Esophagus muscularis mucosa (tissue), 4 donors: ENCODE measurements around the gene IRAK2.

Experiments used
- EP300 ChIP-seq: sonication (generic); formaldehyde crosslinking; IDR thresholded peaks from one replicate; pipeline ENCODE4 v1.6.1; 2017; ENCODE audit warnings: antibody characterized with exemption
- POLR2A ChIP-seq: fragments of 450-650 bp; IDR thresholded peaks from one replicate; pipeline ENCODE4 v1.6.1; 2017; ENCODE audit warnings: antibody characterized with exemption, moderate library complexity, mild to moderate bottlenecking, low read depth
- TF ChIP-seq, protein P1 (sequence below), 3 experiments: fragments of 200-600 bp in 2 of 3; fragments of 450-650 bp in 1 of 3; sonication (generic) in 2 of 3; IDR thresholded peaks; one replicate each; pipeline ENCODE4 v1.5.1; 2017 to 2019; ENCODE audit warnings: antibody characterized with exemption in 3 of 3, mild to moderate bottlenecking in 2 of 3, moderate library complexity in 1 of 3

DNA sequence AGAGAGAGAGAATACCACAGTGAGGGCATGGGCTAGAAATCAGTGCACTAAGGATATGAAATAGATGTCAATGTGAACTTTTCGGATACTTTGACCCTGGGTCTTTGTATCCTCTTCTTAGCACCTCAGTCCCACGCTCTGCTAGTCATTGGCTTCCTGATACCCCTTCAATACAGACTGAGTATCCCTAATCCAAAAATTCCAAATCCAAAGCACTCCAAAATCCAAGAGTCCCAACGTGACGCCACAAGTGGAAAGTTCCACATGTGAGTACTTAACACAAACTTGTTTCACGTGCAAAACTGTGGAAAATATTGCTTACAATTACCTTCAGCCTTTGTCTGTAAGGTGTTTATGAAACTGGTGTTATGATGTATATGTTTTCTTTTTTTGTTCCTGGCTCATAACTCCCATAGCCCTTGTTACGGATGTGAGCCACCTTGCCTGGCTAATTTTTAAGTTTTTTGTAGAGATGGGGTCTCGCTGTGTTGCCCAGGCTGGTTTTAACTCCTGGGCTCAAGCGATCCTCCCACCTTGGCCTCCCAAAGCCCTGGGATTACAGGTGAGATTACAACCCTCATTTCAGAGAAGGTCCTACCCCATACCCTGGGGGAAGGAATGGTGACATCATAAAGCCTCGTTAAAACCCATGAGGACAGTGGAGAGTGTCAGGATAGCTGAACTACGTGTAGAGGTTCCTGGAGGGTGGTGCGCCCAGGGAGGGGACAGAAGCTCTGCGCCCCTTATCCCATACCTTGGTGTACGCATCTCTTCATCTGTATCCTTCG is 10.2 kb upstream of the IRAK2 start:
- TF ChIP-seq, protein P1, sequence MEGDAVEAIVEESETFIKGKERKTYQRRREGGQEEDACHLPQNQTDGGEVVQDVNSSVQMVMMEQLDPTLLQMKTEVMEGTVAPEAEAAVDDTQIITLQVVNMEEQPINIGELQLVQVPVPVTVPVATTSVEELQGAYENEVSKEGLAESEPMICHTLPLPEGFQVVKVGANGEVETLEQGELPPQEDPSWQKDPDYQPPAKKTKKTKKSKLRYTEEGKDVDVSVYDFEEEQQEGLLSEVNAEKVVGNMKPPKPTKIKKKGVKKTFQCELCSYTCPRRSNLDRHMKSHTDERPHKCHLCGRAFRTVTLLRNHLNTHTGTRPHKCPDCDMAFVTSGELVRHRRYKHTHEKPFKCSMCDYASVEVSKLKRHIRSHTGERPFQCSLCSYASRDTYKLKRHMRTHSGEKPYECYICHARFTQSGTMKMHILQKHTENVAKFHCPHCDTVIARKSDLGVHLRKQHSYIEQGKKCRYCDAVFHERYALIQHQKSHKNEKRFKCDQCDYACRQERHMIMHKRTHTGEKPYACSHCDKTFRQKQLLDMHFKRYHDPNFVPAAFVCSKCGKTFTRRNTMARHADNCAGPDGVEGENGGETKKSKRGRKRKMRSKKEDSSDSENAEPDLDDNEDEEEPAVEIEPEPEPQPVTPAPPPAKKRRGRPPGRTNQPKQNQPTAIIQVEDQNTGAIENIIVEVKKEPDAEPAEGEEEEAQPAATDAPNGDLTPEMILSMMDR (IDR thresholded peaks at IDR 0.05): no peak
- TF ChIP-seq POLR2A: no peak
- TF ChIP-seq EP300: no peak
